Transverse colon (tissue), 4 donors: ENCODE measurements around the gene GMPR2. TPM values are rescaled to one million over a fixed set of nuclear protein-coding genes. Genes with fewer than 3 reads are reported as not detected.

Experiments
- DNase-seq: peaks from one replicate; pipeline ENCODE4 v3.0.0-alpha.2; 2019
- H3K27ac ChIP-seq, 4 donors: fragments of 200-600 bp; sonication (generic); 2 replicates each; pipeline ENCODE4 v1.5.1; 2016 to 2018; ENCODE audit warnings: inconsistent platforms in 4 of 4
- H3K27me3 ChIP-seq: fragments of 200-600 bp; sonication (generic); 2 replicates; pipeline ENCODE4 v1.5.1; 2017; ENCODE audit warnings: inconsistent platforms
- H3K36me3 ChIP-seq, 4 donors: fragments of 200-600 bp; sonication (generic); 2 replicates each; pipeline ENCODE4 v1.5.1; 2017 to 2019; ENCODE audit warnings: inconsistent platforms in 4 of 4
- H3K4me1 ChIP-seq, 4 donors: fragments of 200-600 bp; sonication (generic); 2 replicates each; pipeline ENCODE4 v1.5.1; 2017 to 2020; ENCODE audit warnings: inconsistent platforms in 4 of 4
- H3K4me3 ChIP-seq, 4 donors: fragments of 200-600 bp; sonication (generic); 1 replicate in 1 of 4; 2 replicates in 3 of 4; pipeline versions ENCODE4 v1.5.1 to v1.6.1; 2017 to 2019; ENCODE audit warnings: inconsistent platforms in 4 of 4
- H3K9me3 ChIP-seq, 2 donors: fragments of 200-600 bp; sonication (generic); 2 replicates each; pipeline ENCODE4 v1.5.1; 2017 to 2019; ENCODE audit warnings: inconsistent platforms in 2 of 2
- CTCF ChIP-seq, 5 experiments: fragments of 200-600 bp in 3 of 5; fragments of 450-650 bp in 2 of 5; sonication (generic) in 3 of 5; IDR thresholded peaks; 1 replicate in 2 of 5; 2 replicates in 3 of 5; pipeline ENCODE4 v1.5.1; 2016 to 2017; ENCODE audit warnings: antibody characterized with exemption in 5 of 5, inconsistent platforms in 3 of 5, mild to moderate bottlenecking in 2 of 5, moderate library complexity in 1 of 5
- EP300 ChIP-seq: sonication (generic); formaldehyde crosslinking; IDR thresholded peaks from one replicate; pipeline ENCODE4 v1.6.1; 2017; ENCODE audit warnings: antibody characterized with exemption, low read depth
- POLR2A ChIP-seq: fragments of 450-650 bp; IDR thresholded peaks from one replicate; pipeline ENCODE4 v1.6.1; 2016; ENCODE audit warnings: antibody characterized with exemption, mild to moderate bottlenecking, moderate library complexity
- POLR2AphosphoS5 ChIP-seq, 3 donors: sonication (generic); formaldehyde crosslinking; IDR thresholded peaks; one replicate each; pipeline ENCODE4 v1.6.1; 2016; ENCODE audit warnings: antibody characterized with exemption in 3 of 3
- WGBS, 2 donors: methylation state at CpG; one replicate each; pipeline ENCODE4 v1.1.5; 2018; ENCODE audit warnings: low coverage in 1 of 2; 5-methylcytosine and 5-hydroxymethylcytosine counted together
- in situ Hi-C, 4 donors: fragments of 200-750 bp; cut with MboI; loops; one replicate each; pipeline versions ENCODE4 v1.15.0 to v1.15.1; 2017; ENCODE audit warnings: low sequenced_read_pairs in 3 of 4, low pct_ligation_motif_present in 1 of 4, low pct_unique_long_range_greater_than_20kb in 1 of 4
- intact Hi-C: fragments of 100-400 bp; cut with DNase I; formaldehyde crosslinking; loops from one replicate; pipeline ENCODE4 v1.15.1; 2023; ENCODE audit warnings: low total_unique reads
- total RNA-seq, 4 donors: library from RNA; depleted of rRNA; stranded (reverse); fragments of >200 nt; gene quantifications; one replicate each; pipeline ENCODE4 v1.1.0, GENCODE V29; 2016

Gene GMPR2
- total RNA-seq, 4 donors from 2014 or later: 4.2 to 72.5 (median 46.3) TPM

- Histone ChIP-seq H3K27me3 (no peaks in the 10 kb centered on the region), H3K4me3 (peak within 1 kb of the TSS; percentile 52 to 86 (median 72)), H3K4me1 (peaks cover 12 to 20% (median 12%) of the 10 kb centered on the region in 4 donors), H3K27ac (peak within 1 kb of the TSS; percentile 74 to 93 (median 82)), H3K36me3 (peaks cover 0 to 13% (median 0%) of the 10 kb centered on the region in 4 donors), H3K9me3 (no peaks in the 10 kb centered on the region)
- intact Hi-C loops (no loop called here), in situ Hi-C loops (no loop called here)
- WGBS, 2 donors: 0% methylated on average over 57 of the region's 65 CpGs; no CpG with 5 or more reads in 1 of the 2 donors
- TF ChIP-seq EP300 (no peak), CTCF (IDR thresholded peaks at IDR 0.05) (no peak), POLR2AphosphoS5 (IDR thresholded peaks at IDR 0.05) (peak; percentile 66 to 72 (median 66)), POLR2A (peak; percentile 63)
- DNase-seq: peak; percentile 96
Measured at GRCh38 chr14:24188251-24189058, 44.3 kb upstream of the GMPR2 start, which contains the start of gene IPO4. TSS of gene IPO4 (minus strand) at chr14:24188816. CDS start at chr14:24188787, 29 bp downstream.

DNA sequence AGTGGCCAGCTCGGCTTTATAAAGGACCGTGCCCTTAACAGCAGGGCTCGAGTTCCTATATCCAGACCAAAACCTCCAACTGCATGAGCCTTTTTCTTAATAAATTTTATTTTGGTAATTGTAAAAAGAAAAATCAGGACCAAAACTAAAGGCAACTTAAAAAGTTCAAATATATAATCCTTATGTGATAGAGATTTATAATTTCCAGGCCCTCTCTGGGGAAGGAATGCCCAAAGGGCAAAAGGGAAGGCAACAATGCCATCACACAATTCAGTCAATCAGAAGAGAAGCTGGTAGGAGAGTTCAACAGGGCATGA is 43.7 kb upstream of the GMPR2 start:
- no peak for TF ChIP-seq EP300
- no peak for TF ChIP-seq POLR2AphosphoS5 (IDR thresholded peaks at IDR 0.05)
- no peak for TF ChIP-seq CTCF (IDR thresholded peaks at IDR 0.05)
- no peak for TF ChIP-seq POLR2A
- in situ Hi-C loops (no loop called here), intact Hi-C loops (no loop called here)
- 0 to 2% methylated on average over 3 of the region's 3 CpGs for WGBS, 2 donors
- DNase-seq: no peak
- Histone ChIP-seq H3K27me3 (no peaks in the 10 kb centered on the region), H3K4me1 (peaks cover 12 to 21% (median 12%) of the 10 kb centered on the region in 4 donors), H3K4me3 (peak overlapping the region in 2 of 4 donors; percentile 67 to 76), H3K9me3 (no peaks in the 10 kb centered on the region), H3K27ac (peak overlapping the region; percentile 74 to 93 (median 82)), H3K36me3 (peaks cover 0 to 7% (median 0%) of the 10 kb centered on the region in 4 donors)

GRCh38 chr14:24189460-24189859 is 43.3 kb upstream of the GMPR2 start:
- H3K27ac ChIP-seq: peak overlapping the region; percentile 74 to 93 (median 82)
- intact Hi-C loops: no loop called here

More at GRCh38 chr14:24189460-24189859, 43.3 kb upstream of the GMPR2 start:
- WGBS, 2 donors: 94% methylated on average over 7 to 9 of the region's 9 CpGs
- H3K27me3 ChIP-seq: no peaks in the 10 kb centered on the region
- H3K4me3 ChIP-seq: no peak overlapping the region
- TF ChIP-seq EP300: no peak
- TF ChIP-seq POLR2A: no peak
- TF ChIP-seq POLR2AphosphoS5 (IDR thresholded peaks at IDR 0.05): no peak
- no peak for TF ChIP-seq CTCF (IDR thresholded peaks at IDR 0.05)
- in situ Hi-C loops: no loop called here
- peaks cover 14 to 25% (median 16%) of the 10 kb centered on the region in 4 donors for H3K4me1 ChIP-seq
- DNase-seq: no peak
- peaks cover 0 to 3% (median 0%) of the 10 kb centered on the region in 4 donors for H3K36me3 ChIP-seq
- H3K9me3 ChIP-seq: no peaks in the 10 kb centered on the region
